Kidney (tissue), 14 donors: ENCODE results near the gene PPM1G. TPM values are rescaled to one million over a fixed set of nuclear protein-coding genes. Genes with fewer than 3 reads are reported as not detected.

Experiments used
- DNase-seq, 5 donors: peaks; one replicate each; pipeline ENCODE4 v3.0.0-alpha.2; 2013 to 2020
- FAIRE-seq: peaks from 2 replicates; lab custom pipeline; 2012; peaks lifted over from hg19 to GRCh38; lab: Jason Lieb, UNC
- H3K27ac ChIP-seq, 2 donors: one replicate each; pipeline ENCODE4 v1.7.0; 2013; ENCODE audit warnings: low read depth in 2 of 2, low read length in 2 of 2, inconsistent platforms in 1 of 2
- H3K27me3 ChIP-seq: one replicate; pipeline ENCODE4 v1.7.1; 2013; ENCODE audit warnings: low read length, inconsistent platforms; ENCODE audit not compliant: control insufficient read depth, insufficient read depth
- H3K36me3 ChIP-seq, 3 donors: one replicate each; pipeline versions ENCODE4 v1.7.0 to v1.7.1; 2013; ENCODE audit warnings: low read length in 3 of 3, control low read depth in 1 of 3, inconsistent platforms in 1 of 3; ENCODE audit not compliant: insufficient read depth in 3 of 3, control insufficient read depth in 2 of 3
- H3K4me1 ChIP-seq, 3 donors: one replicate each; pipeline versions ENCODE4 v1.7.0 to v1.7.1; 2013; ENCODE audit warnings: low read length in 3 of 3, inconsistent platforms in 1 of 3, low read depth in 1 of 3; ENCODE audit not compliant: control insufficient read depth in 2 of 3, insufficient read depth in 2 of 3
- H3K4me3 ChIP-seq, 3 donors: one replicate each; pipeline versions ENCODE4 v1.7.0 to v1.8.1; 2013; ENCODE audit warnings: low read length in 3 of 3, control low read depth in 1 of 3, inconsistent platforms in 1 of 3
- H3K9ac ChIP-seq, 3 donors: one replicate each; pipeline versions ENCODE4 v1.7.0 to v1.7.1; 2013; ENCODE audit warnings: low read length in 3 of 3, control low read depth in 1 of 3, inconsistent platforms in 1 of 3
- H3K9me3 ChIP-seq, 3 donors: one replicate each; pipeline versions ENCODE4 v1.7.0 to v1.7.1; 2013; ENCODE audit warnings: low read length in 3 of 3, control low read depth in 1 of 3, inconsistent platforms in 1 of 3; ENCODE audit not compliant: control insufficient read depth in 2 of 3, insufficient read depth in 1 of 3
- intact Hi-C: fragments of 100-400 bp; cut with DNase I; formaldehyde crosslinking; loops from one replicate; pipeline ENCODE4 v1.11.1; 2022
- polyA plus RNA-seq: library from polyadenylated mRNA; stranded (reverse); fragments of 350-450 nt; fragmentation: Illumina TruSeq; extraction: RNeasy Lipid Tissue Mini Kit (QIAGEN cat#74804); gene quantifications from one replicate; pipeline ENCODE4 v1.2.3, GENCODE V29; 2014; ENCODE audit warnings: low read depth, low replicate concordance; ENCODE audit not compliant: insufficient read depth
- total RNA-seq: library from RNA; stranded (reverse); fragmentation: NEBNext Ultra II Directional; extraction: Animal tissue kit (Norgen Biotek cat#: 25700); gene quantifications from one replicate; pipeline ENCODE4 v1.2.1, GENCODE V29; 2021
- TF ChIP-seq, protein P1 (sequence below): IDR thresholded peaks from 3 replicates; pipeline ENCODE4 v1.5.1; 2012; ENCODE audit warnings: mild to moderate bottlenecking, moderate library complexity, borderline replicate concordance; ENCODE audit not compliant: insufficient read depth; ENCODE audit errors: extremely low read depth
- donor health status: control.
- donor health status: control.
- donor health status: control.
- donor health status: control.
- donor health status: control.
- donor health status: DM: yes; HTN: yes; CAD: no.
- donor health status: Normal renal cell carcinoma (clear cell type).

The PPM1G gene
- total and polyA plus RNA-seq, 2 donors from 2014 or later: 50.7 to 60.7 TPM

DNA sequence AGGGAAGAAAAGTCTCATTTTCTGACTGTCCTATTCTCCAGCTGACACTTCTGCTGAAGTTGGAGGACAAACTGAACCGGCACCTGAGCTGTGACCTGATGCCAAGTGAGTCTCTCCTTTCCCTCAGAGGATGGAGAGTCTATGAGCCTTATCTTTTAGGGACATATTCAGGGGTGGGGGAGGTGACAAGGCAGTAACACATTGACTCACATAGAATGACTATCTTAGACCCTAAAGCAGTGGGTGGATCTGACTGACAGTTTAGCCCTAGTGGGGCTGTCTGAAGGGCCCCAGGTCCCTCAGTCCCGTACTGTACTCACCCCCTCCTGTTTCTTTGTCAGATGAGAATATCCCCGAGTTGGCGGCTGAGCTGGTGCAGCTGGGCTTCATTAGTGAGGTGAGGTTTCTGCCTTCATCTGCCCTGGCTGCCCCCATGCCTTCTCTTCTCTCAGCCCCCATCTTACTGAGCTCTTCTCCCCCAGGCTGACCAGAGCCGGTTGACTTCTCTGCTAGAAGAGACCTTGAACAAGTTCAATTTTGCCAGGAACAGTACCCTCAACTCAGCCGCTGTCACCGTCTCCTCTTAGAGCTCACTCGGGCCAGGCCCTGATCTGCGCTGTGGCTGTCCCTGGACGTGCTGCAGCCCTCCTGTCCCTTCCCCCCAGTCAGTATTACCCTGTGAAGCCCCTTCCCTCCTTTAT is 32.0 kb upstream of the PPM1G start:
- Histone ChIP-seq H3K9ac (no peak overlapping the region), H3K27ac (no peak overlapping the region), H3K36me3 (peaks cover 11 to 62% (median 43%) of the 10 kb centered on the region in 3 donors), H3K4me1 (no peaks in the 10 kb centered on the region), H3K27me3 (no peaks in the 10 kb centered on the region), H3K9me3 (no peaks in the 10 kb centered on the region), H3K4me3 (no peak overlapping the region)
- TF ChIP-seq, protein P1, sequence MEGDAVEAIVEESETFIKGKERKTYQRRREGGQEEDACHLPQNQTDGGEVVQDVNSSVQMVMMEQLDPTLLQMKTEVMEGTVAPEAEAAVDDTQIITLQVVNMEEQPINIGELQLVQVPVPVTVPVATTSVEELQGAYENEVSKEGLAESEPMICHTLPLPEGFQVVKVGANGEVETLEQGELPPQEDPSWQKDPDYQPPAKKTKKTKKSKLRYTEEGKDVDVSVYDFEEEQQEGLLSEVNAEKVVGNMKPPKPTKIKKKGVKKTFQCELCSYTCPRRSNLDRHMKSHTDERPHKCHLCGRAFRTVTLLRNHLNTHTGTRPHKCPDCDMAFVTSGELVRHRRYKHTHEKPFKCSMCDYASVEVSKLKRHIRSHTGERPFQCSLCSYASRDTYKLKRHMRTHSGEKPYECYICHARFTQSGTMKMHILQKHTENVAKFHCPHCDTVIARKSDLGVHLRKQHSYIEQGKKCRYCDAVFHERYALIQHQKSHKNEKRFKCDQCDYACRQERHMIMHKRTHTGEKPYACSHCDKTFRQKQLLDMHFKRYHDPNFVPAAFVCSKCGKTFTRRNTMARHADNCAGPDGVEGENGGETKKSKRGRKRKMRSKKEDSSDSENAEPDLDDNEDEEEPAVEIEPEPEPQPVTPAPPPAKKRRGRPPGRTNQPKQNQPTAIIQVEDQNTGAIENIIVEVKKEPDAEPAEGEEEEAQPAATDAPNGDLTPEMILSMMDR: no peak
- FAIRE-seq (no peak), DNase-seq (no peak)
- intact Hi-C loops: no loop called here

DNA sequence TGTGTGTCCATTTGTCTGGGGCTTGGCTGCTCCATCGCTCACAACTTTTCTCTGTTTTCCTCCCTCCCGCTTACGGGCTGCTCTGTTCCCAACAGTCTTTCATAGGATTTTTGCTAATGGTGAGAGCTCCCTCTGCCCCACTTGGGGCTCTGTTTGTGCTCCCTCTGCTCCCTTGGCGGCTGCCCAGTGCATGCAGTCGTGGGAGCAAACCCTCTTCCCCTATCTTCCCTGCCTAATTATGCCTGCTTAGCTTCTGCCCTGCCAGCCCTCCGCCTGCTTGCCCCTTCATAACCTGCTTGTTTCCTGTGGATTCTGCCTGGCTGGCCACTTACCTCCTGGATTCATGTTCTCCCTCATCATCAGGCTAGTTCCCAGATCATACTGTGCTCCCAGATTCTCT is 26.2 kb upstream of the PPM1G start:
- Histone ChIP-seq H3K27ac (no peak overlapping the region), H3K27me3 (no peaks in the 10 kb centered on the region), H3K36me3 (peaks cover 28 to 72% (median 56%) of the 10 kb centered on the region in 3 donors), H3K9me3 (no peaks in the 10 kb centered on the region), H3K4me1 (peaks cover 0 to 3% (median 2%) of the 10 kb centered on the region in 3 donors), H3K9ac (no peak overlapping the region), H3K4me3 (no peak overlapping the region)
- DNase-seq (no peak), FAIRE-seq (no peak)
- intact Hi-C loops: no loop called here
- TF ChIP-seq, protein P1: no peak

DNA sequence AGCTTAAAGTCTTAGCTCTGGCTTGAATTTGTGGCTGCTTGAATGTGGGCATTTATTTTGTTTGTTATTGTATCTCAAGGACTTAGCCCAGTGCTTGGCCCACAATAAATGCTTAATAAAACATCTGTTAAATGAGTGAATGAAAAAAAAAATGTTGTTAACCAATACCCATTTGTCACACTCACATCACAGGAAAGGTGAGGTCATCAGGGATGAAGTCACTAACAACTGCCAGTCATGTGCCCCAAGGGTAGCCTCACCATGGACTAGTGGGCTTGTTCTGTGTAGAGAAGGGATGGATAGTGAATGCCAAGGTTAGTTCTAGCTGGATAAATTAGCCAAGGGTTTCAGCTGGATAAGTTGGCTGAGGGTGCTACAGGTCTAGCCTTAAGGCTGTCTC is 22.0 kb upstream of the PPM1G start:
- Histone ChIP-seq H3K27ac (no peak overlapping the region), H3K9me3 (no peaks in the 10 kb centered on the region), H3K4me1 (peaks cover 0 to 12% (median 10%) of the 10 kb centered on the region in 3 donors), H3K36me3 (peaks cover 18 to 38% (median 32%) of the 10 kb centered on the region in 3 donors), H3K4me3 (no peak overlapping the region), H3K9ac (no peak overlapping the region), H3K27me3 (no peaks in the 10 kb centered on the region)
- intact Hi-C loops: no loop called here
- TF ChIP-seq, protein P1: no peak
- DNase-seq (no peak), FAIRE-seq (no peak)
